ENCODE results near the gene GRIK5. TPM values are rescaled to one million over a fixed set of nuclear protein-coding genes. Genes with fewer than 3 reads are reported as not detected.

GRIK5 gene
- total RNA-seq, 1 donor from 2014 or later: 14.3 TPM

- no peak for DNase-seq (ENCODE audit: low read depth)
- peak overlapping the region; percentile 1 for H3K4me3 ChIP-seq (ENCODE audit: low read depth, low read length)
Observed at GRCh38 chr19:42114412-42114811, 44.4 kb upstream of the GRIK5 start.

GRCh38 chr19:42113641-42114348 lies 43.8 kb upstream of the GRIK5 start:
- DNase-seq (ENCODE audit: low read depth): peak; percentile 87
- peak overlapping the region; percentile 1 for H3K4me3 ChIP-seq (ENCODE audit: low read depth, low read length)
- TF ChIP-seq CTCF (conservative IDR thresholded peaks at IDR 0.05; ENCODE audit: low read depth, low read length): peak; percentile 43

More at GRCh38 chr19:42114412-42114811, 44.4 kb upstream of the GRIK5 start:
- TF ChIP-seq CTCF (conservative IDR thresholded peaks at IDR 0.05; ENCODE audit: low read depth, low read length): no peak

- H3K4me3 ChIP-seq (ENCODE audit: low read depth, low read length): no peak overlapping the region
- TF ChIP-seq CTCF (conservative IDR thresholded peaks at IDR 0.05; ENCODE audit: low read depth, low read length): no peak
- no peak for DNase-seq (ENCODE audit: low read depth)
Observed at GRCh38 chr19:42111811-42112210, 41.8 kb upstream of the GRIK5 start.

GRCh38 chr19:42111384-42111783 lies 41.4 kb upstream of the GRIK5 start:
- no peak for TF ChIP-seq CTCF (conservative IDR thresholded peaks at IDR 0.05; ENCODE audit: low read depth, low read length)
- no peak overlapping the region for H3K4me3 ChIP-seq (ENCODE audit: low read depth, low read length)
- DNase-seq (ENCODE audit: low read depth): no peak

GRCh38 chr19:42110658-42111057 lies 40.7 kb upstream of the GRIK5 start:
- DNase-seq (ENCODE audit: low read depth): no peak
- H3K4me3 ChIP-seq (ENCODE audit: low read depth, low read length): no peak overlapping the region
- no peak for TF ChIP-seq CTCF (conservative IDR thresholded peaks at IDR 0.05; ENCODE audit: low read depth, low read length)

- no peak for TF ChIP-seq CTCF (conservative IDR thresholded peaks at IDR 0.05; ENCODE audit: low read depth, low read length)
- DNase-seq (ENCODE audit: low read depth): no peak
- no peak overlapping the region for H3K4me3 ChIP-seq (ENCODE audit: low read depth, low read length)
Observed at GRCh38 chr19:42109896-42110295, 39.9 kb upstream of the GRIK5 start.
